Measurements from ENCODE around the gene MLLT10. TPM values are rescaled to one million over a fixed set of nuclear protein-coding genes. Genes with fewer than 3 reads are reported as not detected.
A peak's percentile ranks its signal among the peaks of the same experiment; 100 is the strongest.

The MLLT10 gene
- total RNA-seq, 1 experiment from 2014 or later: 60.1 TPM

GRCh38 chr10:21776883-21777282, 242.9 kb downstream of the MLLT10 start (continued):
- no peak for TF ChIP-seq ERG (CRISPR knock-in tag; IDR thresholded peaks at IDR 0.05)

GRCh38 chr10:21791276-21791675, 257.2 kb downstream of the MLLT10 start:
- no peak overlapping the region for H3K27ac Mint-ChIP-seq
- ChIA-PET CTCF (interaction anchor here (2.1 kb wide), 1 partner anchor 33 kb away, joined by 5 read pairs; no protein-coding TSS in a partner anchor), POLR2A (no interaction called here)
- peaks cover 7% of the 10 kb centered on the region; the same call in 1 of the 2 replicates for H3K9me3 Mint-ChIP-seq
- H3K4me1 Mint-ChIP-seq: no peaks in the 10 kb centered on the region
- H3K27me3 Mint-ChIP-seq (ENCODE audit: low read depth): no peaks in the 10 kb centered on the region
- DNase-seq (ENCODE audit: low spot score) (no peak), ATAC-seq (no peak)
- H3K36me3 Mint-ChIP-seq: peaks cover 2% of the 10 kb centered on the region; the same call in 1 of the 2 replicates
- no peak overlapping the region for H3K4me3 Mint-ChIP-seq
- TF ChIP-seq SP1 (CRISPR knock-in tag; conservative IDR thresholded peaks at IDR 0.05) (no peak), ZNF219 (CRISPR knock-in tag; IDR thresholded peaks at IDR 0.05; ENCODE audit: borderline replicate concordance) (no peak), CDX4 (CRISPR knock-in tag; IDR thresholded peaks at IDR 0.05; ENCODE audit: borderline replicate concordance) (no peak), MLX (CRISPR knock-in tag; IDR thresholded peaks at IDR 0.05) (no peak)

Small RNAs within 50 kb of the gene (microRNA-seq; reads per million reads assigned to microRNA genes)
- 31.4 reads per million, percentile 46 among the genes with 10 or more reads in this experiment for gene MIR1915 (ENCODE audit: borderline number of aligned reads)

Other genes with a start within 250 kb of the MLLT10 start
- 9.4 to 12.9 TPM (median 11.8 TPM) in 3 replicates for gene SKIDA1, start 8.6 kb upstream of the MLLT10 start, total RNA-seq (2021)

All from WTC11 (cell line).